HepG2 (cell line): Measurements from ENCODE around the gene CD4. TPM values are rescaled to one million over a fixed set of nuclear protein-coding genes. Genes with fewer than 3 reads are reported as not detected.

Experiments used
- ARNTL ChIP-seq: sonication (generic); formaldehyde crosslinking; IDR thresholded peaks from 2 replicates; pipeline ENCODE4 v1.4.0; 2020; ENCODE audit warnings: mild to moderate bottlenecking, missing genetic modification reagents
- ATAD3A ChIP-seq: sonication (generic); formaldehyde crosslinking; IDR thresholded peaks from 2 replicates; pipeline ENCODE4 v1.4.0; 2020; ENCODE audit warnings: missing genetic modification reagents
- ATF2 ChIP-seq: sonication (generic); formaldehyde crosslinking; IDR thresholded peaks from 2 replicates; pipeline ENCODE4 v1.4.0; 2020; ENCODE audit warnings: missing genetic modification reagents
- BRCA1 ChIP-seq: sonication (generic); formaldehyde crosslinking; IDR thresholded peaks from 2 replicates; pipeline ENCODE4 v1.4.0; 2020; ENCODE audit warnings: missing genetic modification reagents
- CAMTA2 ChIP-seq: sonication (generic); formaldehyde crosslinking; IDR thresholded peaks from 2 replicates; pipeline ENCODE4 v1.4.0; 2020; ENCODE audit warnings: mild to moderate bottlenecking, missing genetic modification reagents, borderline replicate concordance
- ELF1 ChIP-seq: sonication (generic); formaldehyde crosslinking; IDR thresholded peaks from 2 replicates; pipeline ENCODE4 v1.4.0; 2020; ENCODE audit warnings: missing genetic modification reagents
- KLF9 ChIP-seq: IDR thresholded peaks from 2 replicates; pipeline ENCODE4 v1.6.1; 2016; ENCODE audit warnings: low read depth
- MXD4 ChIP-seq: IDR thresholded peaks from 2 replicates; pipeline ENCODE4 v1.6.1; 2016; ENCODE audit warnings: mild to moderate bottlenecking, missing biosample characterization, missing genetic modification reagents
- PAF1 ChIP-seq: IDR thresholded peaks from 2 replicates; pipeline ENCODE4 v1.6.1; 2016; ENCODE audit warnings: missing genetic modification reagents, missing compliant biosample characterization
- PLRG1 ChIP-seq: fragments of 450-650 bp; conservative IDR thresholded peaks from 2 replicates; pipeline ENCODE4 v1.6.1; 2016
- REPIN1 ChIP-seq: sonication (generic); formaldehyde crosslinking; IDR thresholded peaks from 2 replicates; pipeline ENCODE4 v1.8.0; 2022; ENCODE audit warnings: missing genetic modification reagents, low read depth, mild to moderate bottlenecking, borderline replicate concordance
- TIGD3 ChIP-seq: sonication (generic); formaldehyde crosslinking; IDR thresholded peaks from 2 replicates; pipeline ENCODE4 v1.5.1; 2020; ENCODE audit warnings: mild to moderate bottlenecking, missing genetic modification reagents, borderline replicate concordance
- ZNF20 ChIP-seq: sonication (generic); formaldehyde crosslinking; IDR thresholded peaks from 2 replicates; pipeline ENCODE4 v1.4.0; 2020; ENCODE audit warnings: mild to moderate bottlenecking, moderate library complexity, missing genetic modification reagents
- ZNF224 ChIP-seq: sonication (generic); formaldehyde crosslinking; IDR thresholded peaks from 2 replicates; pipeline ENCODE4 v1.5.0; 2020; ENCODE audit warnings: mild to moderate bottlenecking, missing genetic modification reagents
- ZNF407 ChIP-seq: sonication (generic); formaldehyde crosslinking; IDR thresholded peaks from one replicate; pipeline ENCODE4 v1.5.1; 2020; ENCODE audit warnings: mild to moderate bottlenecking, missing genetic modification reagents; ENCODE audit errors: not compliant biosample characterization
- ZNF570 ChIP-seq: sonication (generic); formaldehyde crosslinking; IDR thresholded peaks from 2 replicates; pipeline ENCODE4 v1.4.0; 2020; ENCODE audit warnings: mild to moderate bottlenecking, missing genetic modification reagents, borderline replicate concordance
- ZNF607 ChIP-seq: sonication (generic); formaldehyde crosslinking; IDR thresholded peaks from 2 replicates; pipeline ENCODE4 v1.5.1; 2020; ENCODE audit warnings: missing genetic modification reagents, mild to moderate bottlenecking, borderline replicate concordance
- polyA plus RNA-seq, 8 experiments: library from polyadenylated mRNA; depleted of rRNA in 3 of 8; stranded (reverse) in 7 of 8; unstranded in 1 of 8; fragments of >200 nt; fragmentation: Illumina TruSeq in 4 of 8; extraction: Trizol in 4 of 8; gene quantifications; 2 replicates each; pipeline versions ENCODE4 v1.2.1 to v1.2.3, GENCODE V29; 2011 to 2016; ENCODE audit warnings: low read depth in 4 of 8, missing spikeins in 1 of 8, mixed read lengths in 1 of 8; ENCODE audit not compliant: insufficient read depth in 1 of 8
- total RNA-seq, 5 experiments: library from RNA; depleted of rRNA; stranded (reverse); fragments of >200 nt; fragmentation: Illumina TruSeq; extraction: Trizol; gene quantifications; 2 replicates each; pipeline ENCODE4 v1.2.3, GENCODE V29; 2016; ENCODE audit warnings: low read depth in 1 of 5

The CD4 gene
- total and polyA plus RNA-seq, 2 of the 13 experiments (the other 11 are each of a cell fraction or from before 2014, with no cell fraction given): 0.07 to 0.95 TPM

GRCh38 chr12:6752921-6753771 lies 36.2 kb upstream of the CD4 start, which contains the start of gene MLF2 (continued):
- TF ChIP-seq ZNF407 (peak; percentile 86), ZNF570 (CRISPR knock-in tag) (no peak), ATAD3A (CRISPR knock-in tag) (no peak), PLRG1 (no peak), MXD4 (CRISPR knock-in tag) (peak; percentile 62; the same call in 1 of the 2 replicates), TIGD3 (no peak; the same call in 1 of the 2 replicates), ZNF607 (CRISPR knock-in tag) (peak; percentile 60), REPIN1 (CRISPR knock-in tag) (peak; percentile 80), ATF2 (CRISPR knock-in tag) (peak; percentile 92), ZNF224 (peak; percentile 85; the same call in 1 of the 2 replicates), ELF1 (CRISPR knock-in tag) (peak; percentile 27), CAMTA2 (CRISPR knock-in tag) (no peak; the same call in 1 of the 2 replicates), PAF1 (CRISPR knock-in tag) (no peak), ZNF20 (CRISPR knock-in tag) (no peak), KLF9 (CRISPR knock-in tag) (0 out of 2 replicates have a peak, but pooled peaks have one; percentile 75), ARNTL (CRISPR knock-in tag) (peak; percentile 48; the same call in 1 of the 2 replicates), BRCA1 (peak; percentile 50; the same call in 1 of the 2 replicates)
